Ovary (tissue), 9 donors: Measurements from ENCODE around the gene BEND7. TPM values are rescaled to one million over a fixed set of nuclear protein-coding genes. Genes with fewer than 3 reads are reported as not detected.

ENCODE experiments used
- DNase-seq, 5 donors: peaks; one replicate each; pipeline ENCODE4 v3.0.0-alpha.2; 2019 to 2020
- H3K27ac ChIP-seq, 2 donors: fragments of 200-600 bp; one replicate each; pipeline versions ENCODE4 v1.5.1 to v1.8.0; 2019 to 2022
- H3K27me3 ChIP-seq: fragments of 200-600 bp; one replicate; pipeline ENCODE4 v1.8.0; 2022
- H3K36me3 ChIP-seq: fragments of 200-600 bp; sonication (generic); one replicate; pipeline ENCODE4 v1.5.1; 2019
- H3K4me1 ChIP-seq: one replicate; pipeline ENCODE4 v1.8.1; 2013; ENCODE audit warnings: mild to moderate bottlenecking, moderate library complexity; ENCODE audit not compliant: insufficient read depth
- H3K4me3 ChIP-seq: fragments of 200-600 bp; sonication (generic); one replicate; pipeline ENCODE4 v1.5.1; 2017
- H3K9me3 ChIP-seq, 2 donors: fragments of 200-600 bp in 1 of 2; sonication (generic) in 1 of 2; one replicate each; pipeline versions ENCODE4 v1.5.1 to v1.8.1; 2013 to 2019; ENCODE audit warnings: mild to moderate bottlenecking in 1 of 2, moderate library complexity in 1 of 2
- CTCF ChIP-seq, 3 donors: fragments of 450-650 bp in 2 of 3; fragments of 200-600 bp in 1 of 3; IDR thresholded peaks; one replicate each; pipeline versions ENCODE4 v1.5.1 to v1.8.0; 2016 to 2022; ENCODE audit warnings: antibody characterized with exemption in 3 of 3, mild to moderate bottlenecking in 1 of 3
- EP300 ChIP-seq: sonication (generic); formaldehyde crosslinking; IDR thresholded peaks from one replicate; pipeline ENCODE4 v1.6.1; 2017; ENCODE audit warnings: antibody characterized with exemption
- POLR2A ChIP-seq: fragments of 450-650 bp; IDR thresholded peaks from one replicate; pipeline ENCODE4 v1.6.1; 2017; ENCODE audit warnings: antibody characterized with exemption, mild to moderate bottlenecking, moderate library complexity
- WGBS, 3 donors: extraction: QIAGEN DNeasy Blood & Tissue Kit in 1 of 3; methylation state at CpG; one replicate each; pipeline versions ENCODE4 v1.1.5 to v1.1.7; 2013 to 2017; 5-methylcytosine and 5-hydroxymethylcytosine counted together
- intact Hi-C, 4 donors: fragments of 100-400 bp; cut with DNase I; formaldehyde crosslinking; loops; one replicate each; pipeline versions ENCODE4 v1.11.0 to v1.15.1; 2022 to 2023
- polyA plus RNA-seq, 2 donors: library from polyadenylated mRNA; stranded (reverse); fragments of 200-250 nt in 1 of 2; fragments of 350-450 nt in 1 of 2; fragmentation: Illumina TruSeq in 1 of 2; extraction: RNeasy Lipid Tissue Mini Kit (QIAGEN cat#74804) in 1 of 2; gene quantifications; one replicate each; pipeline ENCODE4 v1.2.3, GENCODE V29; 2013 to 2014
- total RNA-seq, 7 donors: library from RNA; depleted of rRNA in 2 of 7; stranded (reverse); fragments of >200 nt in 2 of 7; fragmentation: NEBNext Ultra II Directional in 3 of 7; extraction: Animal tissue kit (Norgen Biotek cat#: 25700) in 3 of 7; gene quantifications; one replicate each; pipeline versions ENCODE4 v1.1.0 to v1.2.4, GENCODE V29; 2016 to 2023
- donor health status: DM: no; HTN: no; CAD: no; lungs with moderate emphysema.
- donor health status: DM: no; HTN: no; CAD: no.
- donor health status: Bipolar disorder and iron deficiency.
- donor health status: DM: yes; HTN: yes; CAD: no.
- donor health status: DM: no; HTN: no; CAD: no.
- donor health status: DM: yes; HTN: yes; CAD: no.

Gene BEND7
- total and polyA plus RNA-seq, 9 donors, result 9.9 to 34.7 (median 19.8) TPM

GRCh38 chr10:13449296-13449695 lies 79.5 kb downstream of the BEND7 start:
- H3K36me3 ChIP-seq, result no peaks in the 10 kb centered on the region
- 76 to 80% (median 79%) methylated on average over 7 of the region's 7 CpGs for WGBS, 3 donors

GRCh38 chr10:13448216-13448615 lies 80.6 kb downstream of the BEND7 start:
- intact Hi-C loops, result no loop called here
- Histone ChIP-seq H3K36me3 (no peaks in the 10 kb centered on the region), H3K27ac (no peak overlapping the region), H3K9me3 (no peaks in the 10 kb centered on the region), H3K27me3 (no peaks in the 10 kb centered on the region), H3K4me3 (no peak overlapping the region), H3K4me1 (no peaks in the 10 kb centered on the region)
- no peak for TF ChIP-seq POLR2A
- no peak for TF ChIP-seq CTCF (IDR thresholded peaks at IDR 0.05)
- TF ChIP-seq EP300, result no peak
- 90 to 98% (median 93%) methylated on average over 8 of the region's 8 CpGs for WGBS, 3 donors
- no peak for DNase-seq

More at GRCh38 chr10:13449296-13449695, 79.5 kb downstream of the BEND7 start:
- H3K27me3 ChIP-seq, result no peaks in the 10 kb centered on the region
- intact Hi-C loops, result no loop called here
- H3K4me3 ChIP-seq, result no peak overlapping the region
- no peak for TF ChIP-seq POLR2A
- no peak for TF ChIP-seq CTCF (IDR thresholded peaks at IDR 0.05)
- no peak for TF ChIP-seq EP300
- no peak for DNase-seq
- no peaks in the 10 kb centered on the region for H3K4me1 ChIP-seq
- no peaks in the 10 kb centered on the region for H3K9me3 ChIP-seq
- H3K27ac ChIP-seq, result no peak overlapping the region

- TF ChIP-seq EP300 (no peak), CTCF (IDR thresholded peaks at IDR 0.05) (no peak)
- DNase-seq, result no peak
- Histone ChIP-seq H3K27me3 (no peaks in the 10 kb centered on the region), H3K27ac (no peak overlapping the region), H3K4me1 (no peaks in the 10 kb centered on the region), H3K36me3 (no peaks in the 10 kb centered on the region), H3K9me3 (no peaks in the 10 kb centered on the region), H3K4me3 (no peak overlapping the region)
- WGBS, 3 donors, result 88 to 92% (median 90%) methylated on average over 8 of the region's 8 CpGs
- intact Hi-C loops, result no loop called here
Measured at GRCh38 chr10:13445656-13446400, 83.0 kb downstream of the BEND7 start.

- no peaks in the 10 kb centered on the region for H3K36me3 ChIP-seq
- DNase-seq, result no peak
- intact Hi-C loops, result no loop called here
- H3K4me3 ChIP-seq, result no peak overlapping the region
- H3K27ac ChIP-seq, result no peak overlapping the region
- H3K27me3 ChIP-seq, result no peaks in the 10 kb centered on the region
- H3K4me1 ChIP-seq, result peaks cover 2% of the 10 kb centered on the region
- 78 to 80% (median 78%) methylated on average over 7 of the region's 7 CpGs for WGBS, 3 donors
- TF ChIP-seq POLR2A (no peak), EP300 (no peak), CTCF (IDR thresholded peaks at IDR 0.05) (no peak)
- no peaks in the 10 kb centered on the region for H3K9me3 ChIP-seq
Measured at GRCh38 chr10:13441476-13441875, 87.3 kb downstream of the BEND7 start.
